Measurements from ENCODE around the gene USP1. TPM values are rescaled to one million over a fixed set of nuclear protein-coding genes. Genes with fewer than 3 reads are reported as not detected.

The USP1 gene
- polyA plus RNA-seq, 1 donor from 2014 or later, result 20.3 TPM

DNA sequence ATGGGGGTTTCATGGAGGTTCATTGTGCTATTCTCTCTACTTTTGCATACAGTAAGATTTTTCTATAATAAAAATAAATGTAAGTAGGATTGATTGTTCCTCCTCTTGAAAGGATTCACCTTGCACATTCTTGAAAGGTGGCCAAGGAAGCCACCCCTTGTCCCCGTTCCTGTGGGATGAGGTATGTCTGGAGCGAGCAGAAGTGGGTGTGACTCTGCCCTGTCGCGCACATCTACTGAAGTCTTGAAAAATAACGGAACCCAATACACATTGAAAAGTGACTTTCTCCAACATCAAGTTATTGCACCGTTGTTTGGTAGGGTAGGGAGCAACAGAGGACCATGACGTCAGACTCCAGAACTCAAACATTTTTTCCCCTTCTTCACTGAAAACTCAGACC, 46.8 kb upstream of the USP1 start:
- H3K27ac ChIP-seq (ENCODE audit: low read length), result no peak overlapping the region
- no peaks in the 10 kb centered on the region for H4K20me1 ChIP-seq (ENCODE audit: insufficient read depth)
- no peaks in the 10 kb centered on the region for H3K79me2 ChIP-seq (replicated peaks; ENCODE audit: insufficient read depth, low read length)
- H3K27me3 ChIP-seq (ENCODE audit: insufficient read depth, low read depth, low read length), result no peaks in the 10 kb centered on the region
- no peak overlapping the region for H3K9ac ChIP-seq (ENCODE audit: low read length)
- no peaks in the 10 kb centered on the region for H3F3A ChIP-seq (ENCODE audit: insufficient read depth, low read length, poor library complexity, severe bottlenecking)
- no peak for TF ChIP-seq MXI1 (conservative IDR thresholded peaks at IDR 0.05; ENCODE audit: poor library complexity, severe bottlenecking)
- no peak for TF ChIP-seq SMC3 (conservative IDR thresholded peaks at IDR 0.05; ENCODE audit: poor library complexity)
- no peak for TF ChIP-seq EZH2 (IDR thresholded peaks at IDR 0.05; ENCODE audit: borderline replicate concordance, insufficient read depth, low read length, poor library complexity, severe bottlenecking)
- no peak for TF ChIP-seq RAD21 (conservative IDR thresholded peaks at IDR 0.05)
- no peak for TF ChIP-seq REST (IDR thresholded peaks at IDR 0.05; ENCODE audit: borderline replicate concordance)
- no peak for TF ChIP-seq EP300 (conservative IDR thresholded peaks at IDR 0.05; ENCODE audit: poor library complexity, severe bottlenecking)
- no peak for TF ChIP-seq TAF1 (IDR thresholded peaks at IDR 0.05; ENCODE audit: low read depth)
- TF ChIP-seq, protein P1, sequence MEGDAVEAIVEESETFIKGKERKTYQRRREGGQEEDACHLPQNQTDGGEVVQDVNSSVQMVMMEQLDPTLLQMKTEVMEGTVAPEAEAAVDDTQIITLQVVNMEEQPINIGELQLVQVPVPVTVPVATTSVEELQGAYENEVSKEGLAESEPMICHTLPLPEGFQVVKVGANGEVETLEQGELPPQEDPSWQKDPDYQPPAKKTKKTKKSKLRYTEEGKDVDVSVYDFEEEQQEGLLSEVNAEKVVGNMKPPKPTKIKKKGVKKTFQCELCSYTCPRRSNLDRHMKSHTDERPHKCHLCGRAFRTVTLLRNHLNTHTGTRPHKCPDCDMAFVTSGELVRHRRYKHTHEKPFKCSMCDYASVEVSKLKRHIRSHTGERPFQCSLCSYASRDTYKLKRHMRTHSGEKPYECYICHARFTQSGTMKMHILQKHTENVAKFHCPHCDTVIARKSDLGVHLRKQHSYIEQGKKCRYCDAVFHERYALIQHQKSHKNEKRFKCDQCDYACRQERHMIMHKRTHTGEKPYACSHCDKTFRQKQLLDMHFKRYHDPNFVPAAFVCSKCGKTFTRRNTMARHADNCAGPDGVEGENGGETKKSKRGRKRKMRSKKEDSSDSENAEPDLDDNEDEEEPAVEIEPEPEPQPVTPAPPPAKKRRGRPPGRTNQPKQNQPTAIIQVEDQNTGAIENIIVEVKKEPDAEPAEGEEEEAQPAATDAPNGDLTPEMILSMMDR (IDR thresholded peaks at IDR 0.05; ENCODE audit: poor library complexity, severe bottlenecking), result no peak
- TF ChIP-seq POLR2AphosphoS5 (IDR thresholded peaks at IDR 0.05), result no peak
- no peak overlapping the region for H2AFZ ChIP-seq (ENCODE audit: low read depth, low read length)
- no peak overlapping the region for H3K4me3 ChIP-seq (ENCODE audit: low read length)
- H3K4me2 ChIP-seq (ENCODE audit: low read length), result no peak overlapping the region
- no peaks in the 10 kb centered on the region for H3K9me2 ChIP-seq (ENCODE audit: insufficient read depth, low read length)
- no peaks in the 10 kb centered on the region for H3K36me3 ChIP-seq (ENCODE audit: insufficient read depth, low read length)
- H3K9me3 ChIP-seq (ENCODE audit: low read length), result no peaks in the 10 kb centered on the region

GRCh38 chr1:62391369-62391971, 45.4 kb upstream of the USP1 start:
- Histone ChIP-seq H2AFZ (ENCODE audit: low read depth, low read length) (no peak overlapping the region), H3K9me3 (ENCODE audit: low read length) (no peaks in the 10 kb centered on the region), H3K9ac (ENCODE audit: low read length) (no peak overlapping the region), H3K27me3 (ENCODE audit: insufficient read depth, low read depth, low read length) (no peaks in the 10 kb centered on the region), H3K4me3 (ENCODE audit: low read length) (no peak overlapping the region), H3K36me3 (ENCODE audit: insufficient read depth, low read length) (no peaks in the 10 kb centered on the region), H3K4me2 (ENCODE audit: low read length) (no peak overlapping the region), H3K9me2 (ENCODE audit: insufficient read depth, low read length) (no peaks in the 10 kb centered on the region), H3F3A (ENCODE audit: insufficient read depth, low read length, poor library complexity, severe bottlenecking) (no peaks in the 10 kb centered on the region), H3K79me2 (replicated peaks; ENCODE audit: insufficient read depth, low read length) (no peaks in the 10 kb centered on the region), H3K27ac (ENCODE audit: low read length) (no peak overlapping the region), H4K20me1 (ENCODE audit: insufficient read depth) (no peaks in the 10 kb centered on the region)
- TF ChIP-seq MXI1 (conservative IDR thresholded peaks at IDR 0.05; ENCODE audit: poor library complexity, severe bottlenecking), result no peak
- TF ChIP-seq, protein P1 (IDR thresholded peaks at IDR 0.05; ENCODE audit: poor library complexity, severe bottlenecking), result no peak
- TF ChIP-seq RAD21 (conservative IDR thresholded peaks at IDR 0.05), result no peak
- TF ChIP-seq REST (IDR thresholded peaks at IDR 0.05; ENCODE audit: borderline replicate concordance), result no peak

All from neural cell (in vitro differentiated cells).